Activated T-cell treated with anti-CD3 and anti-CD28 coated beads, Interleukin-2, amount 50 U/mL, for 4 hours (primary cell): Measurements from ENCODE around the gene EIF1. TPM values are rescaled to one million over a fixed set of nuclear protein-coding genes. Genes with fewer than 3 reads are reported as not detected.
"Not testable (repeated sequence)": the region's sequence is repeated elsewhere in the genome, so short reads cannot be mapped to it uniquely, and the experiment has no call there.

Source experiments
- ATAC-seq, 2 donors: fragments of 200-7000 bp; cut with Tn5 transposase; one replicate each; pipeline ENCODE4 v1.10.0; 2021
- DNase-seq: peaks from one replicate; pipeline ENCODE4 v3.0.0-alpha.2; 2020
- H3K27me3 Mint-ChIP-seq: one replicate; pipeline ENCODE4 v1.8.0; 2021; ENCODE audit warnings: low read depth, mixed read lengths
- H3K36me3 Mint-ChIP-seq: one replicate; pipeline ENCODE4 v1.8.0; 2022; ENCODE audit warnings: mixed read lengths; ENCODE audit not compliant: insufficient read depth
- H3K4me1 Mint-ChIP-seq: one replicate; pipeline ENCODE4 v1.8.0; 2021; ENCODE audit warnings: low read depth, mixed read lengths
- H3K4me3 Mint-ChIP-seq: one replicate; pipeline ENCODE4 v1.8.0; 2021; ENCODE audit warnings: mild to moderate bottlenecking, moderate library complexity, mixed read lengths
- H3K9me3 Mint-ChIP-seq: one replicate; pipeline ENCODE4 v1.8.0; 2021; ENCODE audit warnings: mixed read lengths
- total RNA-seq, 3 donors: library from RNA; stranded (reverse); gene quantifications; one replicate each; pipeline ENCODE4 v1.2.1, GENCODE V29; 2021

The EIF1 gene
- total RNA-seq, 3 donors from 2014 or later: 1,373 to 1,742 (median 1,506) TPM

DNA sequence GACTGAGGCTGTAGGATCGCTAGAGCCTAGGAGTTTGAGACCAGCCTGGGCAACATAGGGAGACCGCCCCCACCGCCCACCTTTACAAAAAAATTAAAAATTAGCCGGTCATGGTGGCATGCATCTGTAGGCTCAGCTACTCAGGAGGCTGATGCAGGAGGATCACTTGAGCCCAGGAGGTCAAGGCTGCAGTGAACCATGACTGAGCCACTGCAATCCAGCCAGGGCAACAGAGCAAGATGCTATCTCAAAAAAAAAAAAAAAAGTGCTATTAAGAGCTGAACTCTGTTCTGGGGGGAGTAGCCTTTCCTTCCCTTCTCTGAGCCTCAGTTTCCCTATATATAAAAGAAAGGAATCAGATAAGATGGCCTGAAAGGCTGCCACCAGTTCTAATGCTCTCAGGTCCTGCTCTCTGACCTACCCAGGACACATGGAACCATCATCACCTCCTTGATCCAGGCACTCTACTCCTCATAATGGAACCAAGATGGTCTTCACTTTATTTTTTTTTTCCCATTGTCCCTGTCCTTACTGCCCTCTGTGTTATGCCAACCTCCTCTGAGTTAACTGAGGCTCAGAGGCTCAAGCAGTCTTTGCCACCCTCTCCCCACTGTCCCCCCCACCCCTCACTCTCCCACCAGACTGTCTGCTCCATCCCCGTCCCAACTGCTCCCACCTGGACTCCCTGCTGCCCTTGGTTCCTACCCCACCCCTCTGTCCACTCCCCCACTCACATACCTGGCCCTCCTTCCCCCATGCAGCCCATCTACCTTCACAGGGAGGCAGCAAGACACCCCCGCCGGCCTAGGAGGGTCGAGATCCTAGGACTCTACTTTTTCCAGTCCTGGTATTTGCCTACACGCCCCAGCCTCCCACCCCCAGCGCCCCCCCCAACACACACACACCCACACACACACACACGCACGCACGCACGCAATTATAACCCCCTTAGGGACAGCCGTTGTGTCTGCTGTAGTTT is 23.8 kb upstream of the EIF1 start:
- DNase-seq: no peak
- Mint-ChIP-seq H3K27me3 (no peaks in the 10 kb centered on the region), H3K9me3 (no peaks in the 10 kb centered on the region), H3K4me3 (peak overlapping the region; percentile 91), H3K36me3 (no peaks in the 10 kb centered on the region), H3K4me1 (peaks cover 36% of the 10 kb centered on the region)
- ATAC-seq: no peak

DNA sequence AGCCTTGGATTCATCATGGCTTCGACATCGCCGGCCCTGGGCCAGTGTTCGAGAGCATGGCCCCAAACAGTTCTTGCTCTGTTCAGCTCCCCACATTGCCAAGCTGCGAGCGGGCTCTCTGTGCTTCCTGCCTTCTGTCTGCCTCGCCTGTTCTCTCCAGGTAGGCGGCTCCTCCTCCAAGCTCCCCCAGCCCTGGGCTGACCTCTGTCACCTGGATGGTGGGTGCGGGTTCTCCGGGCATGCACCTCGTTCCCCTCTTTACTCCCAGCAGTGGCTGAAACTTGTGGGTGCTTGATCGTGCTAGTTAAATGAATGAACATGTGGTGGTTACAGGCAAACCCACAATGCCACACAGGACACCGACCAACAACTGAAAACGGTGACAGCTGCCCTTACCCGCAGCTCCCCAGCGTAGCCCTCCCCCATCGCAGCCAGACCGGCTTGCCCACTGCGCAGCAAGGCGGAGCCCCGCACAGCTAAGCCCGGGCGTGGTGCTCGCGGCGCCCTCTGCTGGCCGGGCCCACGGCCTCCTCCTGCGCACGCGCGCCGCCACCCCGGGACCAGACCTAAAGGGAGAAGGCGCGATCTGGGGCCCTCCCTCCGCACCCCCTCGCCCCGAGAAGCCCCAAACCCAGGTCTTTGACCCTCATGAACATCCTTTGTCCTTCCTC is 23.0 kb upstream of the EIF1 start:
- Mint-ChIP-seq H3K36me3 (no peaks in the 10 kb centered on the region), H3K9me3 (no peaks in the 10 kb centered on the region), H3K4me3 (peak overlapping the region; percentile 91), H3K27me3 (no peaks in the 10 kb centered on the region), H3K4me1 (peaks cover 41% of the 10 kb centered on the region)
- ATAC-seq (peak; percentile 85), DNase-seq (peak; percentile 85)

DNA sequence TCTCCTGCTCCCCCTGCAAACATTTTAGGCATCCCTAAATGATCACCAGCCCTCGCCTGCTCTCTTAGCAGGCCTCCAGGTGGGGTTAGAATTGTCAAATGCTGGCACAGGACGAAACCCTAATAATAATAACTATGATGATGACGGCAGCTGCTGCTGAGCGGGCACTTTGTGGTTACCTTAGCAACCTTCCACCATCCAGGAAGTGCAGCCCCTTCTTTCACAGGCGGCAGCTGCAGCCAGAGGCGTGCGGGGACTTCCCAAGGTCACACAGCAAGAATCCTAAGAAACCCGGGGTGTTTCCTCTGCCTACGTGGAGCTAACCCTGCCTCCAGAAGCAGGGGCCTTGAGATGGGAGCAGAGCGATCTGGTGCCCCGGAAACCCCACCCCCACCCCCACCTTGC is 22.4 kb upstream of the EIF1 start:
- ATAC-seq (peak; percentile 53 to 58), DNase-seq (peak; percentile 52)
- H3K9me3 Mint-ChIP-seq: no peaks in the 10 kb centered on the region
- no peaks in the 10 kb centered on the region for H3K27me3 Mint-ChIP-seq
- H3K4me3 Mint-ChIP-seq: peak overlapping the region; percentile 91
- peaks cover 43% of the 10 kb centered on the region for H3K4me1 Mint-ChIP-seq
- no peaks in the 10 kb centered on the region for H3K36me3 Mint-ChIP-seq

DNA sequence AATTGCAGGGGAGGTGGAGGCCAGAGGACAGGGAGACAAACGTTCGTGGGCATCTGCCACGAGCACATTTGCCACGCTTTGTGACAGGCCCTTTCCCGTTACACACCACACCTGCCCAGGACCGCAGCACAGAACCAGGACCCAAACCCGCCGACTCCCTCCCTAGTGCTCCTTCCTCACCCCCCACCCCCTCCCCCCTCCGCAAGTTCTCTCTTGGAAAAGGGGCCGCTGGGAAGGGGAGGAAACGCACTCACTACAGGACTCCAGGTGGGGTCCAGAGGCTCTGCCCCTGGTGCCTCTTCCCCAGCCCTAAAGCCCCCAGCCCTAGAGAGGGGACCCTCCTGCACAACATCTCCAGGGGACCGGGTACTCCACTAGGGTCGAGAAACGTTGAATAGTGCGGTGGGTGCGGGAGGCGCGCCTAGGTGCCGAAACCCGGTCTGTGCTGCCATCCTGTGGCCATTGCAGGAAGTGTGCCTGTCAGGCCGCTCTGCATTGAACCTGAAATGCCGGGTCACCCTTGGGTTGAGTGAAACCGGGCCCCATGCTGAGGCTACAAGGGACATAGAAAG is 21.9 kb upstream of the EIF1 start:
- Mint-ChIP-seq H3K4me1 (peaks cover 45% of the 10 kb centered on the region), H3K9me3 (no peaks in the 10 kb centered on the region), H3K27me3 (no peaks in the 10 kb centered on the region), H3K4me3 (peak overlapping the region; percentile 91), H3K36me3 (no peaks in the 10 kb centered on the region)
- DNase-seq: peak; percentile 86
- peak; percentile 61 for ATAC-seq

DNA sequence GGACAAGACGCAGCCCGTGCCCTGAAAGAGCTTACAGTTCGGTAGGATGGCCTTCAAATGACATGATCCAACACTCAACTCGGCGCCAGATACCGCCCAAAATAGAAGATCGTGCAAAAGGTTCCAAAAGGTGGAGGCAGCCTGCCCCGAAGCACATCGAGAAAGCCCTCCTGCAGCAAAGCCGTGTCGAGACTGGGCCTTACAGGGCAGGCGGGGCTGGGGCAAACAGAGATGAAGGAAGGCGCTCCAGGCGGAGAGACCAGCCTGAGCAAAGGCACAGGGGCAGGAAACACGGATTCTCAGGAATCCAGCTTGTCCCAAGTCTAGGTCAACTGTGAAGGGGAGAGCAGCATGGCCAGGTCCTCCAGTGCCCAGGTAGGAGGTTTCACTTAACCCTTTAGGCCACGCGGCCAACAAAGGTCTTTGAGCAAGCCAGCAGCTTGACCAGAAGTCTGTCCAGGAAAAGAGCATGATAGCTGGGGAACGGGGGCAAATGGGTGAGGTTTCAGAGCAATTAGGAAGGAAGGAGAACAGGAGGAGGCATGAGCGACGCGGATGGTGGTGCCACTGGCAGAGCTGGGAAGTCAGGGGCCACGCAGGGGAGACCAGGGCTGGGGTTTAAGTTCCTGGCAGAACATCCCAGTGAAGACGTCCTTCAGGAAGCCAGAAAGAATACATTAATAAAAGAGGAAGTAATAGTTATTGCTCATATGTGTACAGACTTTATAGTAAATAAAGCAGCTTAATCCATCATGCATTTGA is 21.2 kb upstream of the EIF1 start:
- Mint-ChIP-seq H3K4me1 (peaks cover 50% of the 10 kb centered on the region), H3K27me3 (no peaks in the 10 kb centered on the region), H3K4me3 (peak overlapping the region; percentile 91), H3K36me3 (no peaks in the 10 kb centered on the region), H3K9me3 (no peaks in the 10 kb centered on the region)
- ATAC-seq (no peak), DNase-seq (no peak)

DNA sequence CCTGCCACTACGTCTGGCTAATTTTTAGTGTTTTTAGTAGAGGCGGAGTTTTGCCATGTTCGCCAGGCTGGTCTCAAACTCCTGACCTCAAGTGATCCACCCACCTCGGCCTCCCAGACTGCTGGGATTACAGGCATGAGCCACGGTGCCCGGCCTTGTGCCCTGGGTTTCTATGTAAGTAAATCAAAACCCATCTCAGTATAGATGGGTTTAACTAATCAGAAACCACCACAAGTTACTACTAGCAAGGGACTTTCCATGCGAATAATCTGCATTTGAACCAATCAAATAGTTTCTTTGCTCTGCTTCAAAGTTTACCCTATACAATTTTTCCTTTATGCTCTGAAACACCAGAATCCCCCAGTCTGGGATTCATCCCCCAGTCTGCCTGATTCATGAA is 16.5 kb upstream of the EIF1 start:
- H3K27me3 Mint-ChIP-seq: no peaks in the 10 kb centered on the region
- no peaks in the 10 kb centered on the region for H3K9me3 Mint-ChIP-seq
- ATAC-seq: peak; percentile 67 to 68
- no peak overlapping the region for H3K4me3 Mint-ChIP-seq
- no peaks in the 10 kb centered on the region for H3K36me3 Mint-ChIP-seq
- peaks cover 49% of the 10 kb centered on the region for H3K4me1 Mint-ChIP-seq
- no peak for DNase-seq

DNA sequence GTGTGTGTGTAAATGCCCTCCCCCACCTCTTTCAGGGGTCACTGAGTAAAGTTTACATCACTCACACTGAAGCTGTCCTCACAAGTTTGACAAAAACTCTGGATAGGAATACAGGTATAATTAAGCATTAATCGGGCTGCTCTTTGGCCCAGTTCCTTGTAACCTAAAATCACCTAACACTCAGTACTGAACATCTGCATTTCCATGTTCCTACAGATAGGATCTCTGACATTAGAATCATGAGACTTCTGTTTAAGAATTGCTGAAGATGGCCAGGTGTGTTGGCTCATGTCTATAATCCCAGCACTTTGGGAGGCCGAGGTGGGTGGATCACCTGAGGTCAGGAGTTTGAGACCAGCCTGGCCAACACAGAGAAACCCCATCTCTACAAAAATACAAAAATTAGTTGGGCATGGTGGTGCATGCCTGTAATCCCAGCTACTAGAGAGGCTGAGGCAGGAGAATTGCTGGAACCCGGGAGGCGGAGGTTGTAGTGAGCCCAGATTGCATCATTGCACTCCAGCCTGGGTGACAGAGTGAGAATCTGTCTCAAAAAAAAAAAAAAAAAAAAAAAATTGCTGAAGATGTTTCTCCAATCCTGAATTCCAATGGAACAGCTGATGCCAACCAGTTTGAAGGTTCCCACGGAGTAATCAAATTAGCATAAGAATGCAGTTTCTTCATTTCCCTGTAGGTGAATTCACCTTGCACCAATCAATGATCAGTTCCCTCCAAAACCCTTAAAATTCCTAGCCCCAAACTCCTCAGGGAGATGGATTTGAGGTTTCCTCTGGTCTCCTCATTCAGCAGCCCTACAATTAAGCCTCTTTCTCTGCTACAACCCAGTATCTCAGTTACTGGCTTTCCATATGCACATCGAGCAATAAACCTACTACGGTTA is 13.3 kb upstream of the EIF1 start:
- not testable (repeated sequence) for DNase-seq, H3K4me3 Mint-ChIP-seq, H3K36me3 Mint-ChIP-seq, ATAC-seq, H3K27me3 Mint-ChIP-seq, H3K9me3 Mint-ChIP-seq
- H3K4me1 Mint-ChIP-seq: peaks cover 51% of the 10 kb centered on the region

DNA sequence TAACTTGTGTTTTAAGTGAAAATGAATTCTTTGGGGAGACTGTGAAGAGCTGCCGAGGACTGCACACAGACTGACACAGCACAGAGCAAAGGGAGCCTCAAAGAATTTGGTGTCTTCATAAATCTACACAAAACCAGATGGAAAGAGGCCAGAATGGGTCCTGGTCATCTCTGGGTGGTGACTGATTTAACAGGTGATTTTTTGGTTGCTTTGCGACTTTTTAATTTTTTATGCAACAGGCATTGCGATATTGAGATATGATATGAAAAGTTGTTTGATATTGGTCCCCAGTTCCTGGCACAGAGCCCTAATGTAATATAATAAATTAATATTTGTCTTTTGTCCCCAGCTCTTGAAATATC is 12.6 kb upstream of the EIF1 start:
- Mint-ChIP-seq H3K27me3 (no peaks in the 10 kb centered on the region), H3K36me3 (no peaks in the 10 kb centered on the region), H3K4me1 (peaks cover 50% of the 10 kb centered on the region), H3K9me3 (no peaks in the 10 kb centered on the region), H3K4me3 (no peak overlapping the region)
- DNase-seq: no peak
- ATAC-seq: no peak

DNA sequence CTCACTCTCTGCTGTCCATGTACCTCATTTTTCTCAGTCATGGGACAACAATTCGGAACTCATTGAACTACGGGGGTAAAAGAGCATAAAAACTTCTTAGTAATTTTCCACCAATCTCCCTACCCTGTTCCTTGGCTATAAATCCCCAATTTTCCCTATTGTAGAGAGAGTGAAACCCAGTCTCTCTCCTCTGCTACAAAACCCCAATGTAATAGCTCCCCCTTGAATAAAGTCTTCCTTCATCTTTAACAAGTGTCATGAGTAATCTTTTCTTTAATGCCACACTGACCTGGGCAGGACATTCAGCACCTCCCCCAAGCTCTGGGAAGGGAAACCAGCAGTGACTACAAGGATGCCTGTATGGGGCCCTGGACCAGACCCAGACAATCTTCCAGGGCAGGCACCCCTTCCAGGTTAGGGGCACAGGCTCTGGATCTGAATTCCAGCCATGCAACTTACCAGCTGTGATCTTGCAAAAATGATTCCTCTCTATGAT is 10.2 kb upstream of the EIF1 start:
- peak overlapping the region; percentile 80 for H3K4me3 Mint-ChIP-seq
- DNase-seq: no peak
- no peaks in the 10 kb centered on the region for H3K9me3 Mint-ChIP-seq
- no peaks in the 10 kb centered on the region for H3K27me3 Mint-ChIP-seq
- no peak for ATAC-seq
- peaks cover 35% of the 10 kb centered on the region for H3K4me1 Mint-ChIP-seq
- no peaks in the 10 kb centered on the region for H3K36me3 Mint-ChIP-seq

DNA sequence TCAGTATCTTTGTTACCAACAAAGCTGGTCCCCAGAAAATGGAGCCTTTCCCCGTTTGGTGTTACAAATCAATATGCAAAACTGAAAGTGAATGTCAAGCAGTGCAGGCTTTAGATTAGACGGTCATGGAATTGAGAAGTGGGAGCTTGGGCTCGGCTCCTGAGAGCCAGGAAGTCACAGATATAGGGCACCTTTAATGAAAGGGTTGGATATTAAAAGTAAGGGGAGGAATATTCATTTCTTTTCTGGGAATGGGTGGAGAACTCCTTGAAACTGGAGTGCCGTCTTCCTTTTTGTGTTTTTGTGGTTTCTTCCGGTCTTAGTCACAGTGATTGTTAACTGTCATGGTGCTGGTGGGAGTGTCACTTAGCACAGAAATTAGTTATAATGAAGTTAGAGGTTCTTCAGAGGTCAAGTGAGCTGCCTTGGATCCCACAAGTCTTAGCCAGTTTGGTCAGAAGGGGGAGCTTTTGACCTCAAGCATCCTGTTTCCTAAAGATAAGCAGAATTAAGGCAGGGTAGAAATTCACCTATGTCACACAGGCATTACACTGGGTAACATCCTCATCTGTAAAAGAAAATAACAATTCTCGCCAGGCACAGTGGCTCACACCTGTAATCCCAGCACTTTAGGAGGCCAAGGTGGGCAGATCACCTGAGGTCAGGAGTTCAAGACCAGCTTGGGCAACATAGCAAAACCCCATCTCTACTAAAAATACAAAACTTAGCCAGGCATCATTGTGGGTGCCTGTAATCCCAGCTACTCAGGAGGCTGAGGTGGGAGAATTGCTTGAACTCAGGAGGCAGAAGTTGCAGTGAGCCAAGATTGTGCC is 9.6 kb upstream of the EIF1 start:
- Mint-ChIP-seq H3K27me3 (no peaks in the 10 kb centered on the region), H3K36me3 (no peaks in the 10 kb centered on the region), H3K4me3 (peak overlapping the region; percentile 80), H3K9me3 (no peaks in the 10 kb centered on the region), H3K4me1 (peaks cover 35% of the 10 kb centered on the region)
- DNase-seq: peak; percentile 41
- peak; percentile 91 to 93 for ATAC-seq

DNA sequence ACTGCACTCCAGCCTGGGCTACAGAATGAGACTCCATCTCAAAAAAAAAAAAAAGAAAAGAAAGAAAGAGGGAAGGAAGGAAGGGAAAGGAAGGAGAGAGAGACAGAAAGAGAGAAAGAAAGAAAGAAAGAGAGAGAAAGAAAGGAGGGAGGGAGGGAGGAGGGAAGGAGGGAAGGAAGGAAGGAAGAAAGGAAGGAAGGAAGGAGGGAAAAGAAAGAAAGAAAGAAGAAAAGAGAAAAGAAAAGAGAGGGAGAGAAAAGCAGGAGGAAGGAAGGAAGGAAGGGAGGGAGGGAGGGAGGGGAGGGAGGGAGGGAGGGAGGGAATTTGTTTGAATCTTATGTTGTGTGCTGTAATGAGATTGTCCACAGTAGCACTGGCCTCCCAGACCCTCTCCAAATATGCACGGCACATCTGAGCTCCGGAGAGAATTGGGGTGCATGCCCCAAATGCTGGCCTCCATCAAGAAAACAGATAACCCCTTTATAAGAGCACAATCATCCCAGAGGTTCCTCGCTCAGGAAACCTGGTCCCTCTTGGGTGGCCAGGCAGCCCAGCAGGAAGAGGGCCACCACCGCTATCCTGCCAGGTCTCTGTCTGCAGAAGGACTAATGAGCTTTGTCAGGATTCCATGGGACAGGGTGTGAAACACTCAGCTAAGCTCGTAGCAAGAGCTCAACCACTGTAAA is 8.8 kb upstream of the EIF1 start:
- Mint-ChIP-seq H3K9me3 (no peaks in the 10 kb centered on the region), H3K4me1 (peaks cover 35% of the 10 kb centered on the region), H3K36me3 (no peaks in the 10 kb centered on the region), H3K4me3 (no peak overlapping the region), H3K27me3 (no peaks in the 10 kb centered on the region)
- DNase-seq: no peak
- ATAC-seq: no peak

DNA sequence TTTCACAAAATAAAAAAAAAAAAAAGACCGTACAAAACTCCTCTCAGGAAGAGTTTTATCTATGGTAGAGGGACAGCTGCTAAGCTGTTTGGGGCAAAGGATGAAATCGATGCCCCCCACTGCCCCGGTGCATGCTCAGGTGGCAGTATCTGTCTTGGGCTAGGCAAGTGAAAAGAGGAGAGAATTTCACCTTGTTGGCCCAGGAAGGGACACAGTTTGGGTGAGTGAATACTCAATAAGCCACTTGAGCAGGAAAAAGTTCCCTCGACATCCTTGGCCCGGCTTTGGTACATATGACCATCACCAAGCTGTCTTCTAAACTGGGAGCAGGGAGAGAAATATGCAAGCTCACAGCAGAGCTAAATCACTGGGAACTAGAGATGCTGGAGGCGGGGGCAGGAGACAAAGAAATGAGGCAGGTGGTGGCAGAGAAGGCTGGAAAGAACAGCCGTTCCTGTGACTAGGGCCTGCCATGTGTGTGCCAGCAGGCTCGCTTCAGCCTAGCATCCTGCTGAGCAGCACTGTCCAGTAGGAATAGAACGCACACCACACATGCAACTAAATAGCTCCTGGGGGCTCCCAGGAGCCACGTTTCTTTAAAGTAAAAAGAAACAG is 8.2 kb upstream of the EIF1 start:
- DNase-seq (no peak), ATAC-seq (no peak)
- Mint-ChIP-seq H3K4me3 (no peak overlapping the region), H3K27me3 (no peaks in the 10 kb centered on the region), H3K36me3 (no peaks in the 10 kb centered on the region), H3K9me3 (no peaks in the 10 kb centered on the region), H3K4me1 (peaks cover 35% of the 10 kb centered on the region)
